DND-41 (cell line): Measurements from ENCODE around the gene C22orf31.

Source experiments
- EZH2 ChIP-seq: IDR thresholded peaks from 3 replicates; pipeline ENCODE4 v1.6.1; 2012; ENCODE audit warnings: borderline replicate concordance, low read depth, mild to moderate bottlenecking, moderate library complexity, low read length, inconsistent platforms; ENCODE audit not compliant: severe bottlenecking
- TF ChIP-seq, protein P1 (sequence below): IDR thresholded peaks from 2 replicates; pipeline ENCODE4 v1.5.1; 2012; ENCODE audit warnings: borderline replicate concordance, low read length, moderate library complexity, mild to moderate bottlenecking; ENCODE audit not compliant: poor library complexity, severe bottlenecking; ENCODE audit errors: extremely low read depth

DNA sequence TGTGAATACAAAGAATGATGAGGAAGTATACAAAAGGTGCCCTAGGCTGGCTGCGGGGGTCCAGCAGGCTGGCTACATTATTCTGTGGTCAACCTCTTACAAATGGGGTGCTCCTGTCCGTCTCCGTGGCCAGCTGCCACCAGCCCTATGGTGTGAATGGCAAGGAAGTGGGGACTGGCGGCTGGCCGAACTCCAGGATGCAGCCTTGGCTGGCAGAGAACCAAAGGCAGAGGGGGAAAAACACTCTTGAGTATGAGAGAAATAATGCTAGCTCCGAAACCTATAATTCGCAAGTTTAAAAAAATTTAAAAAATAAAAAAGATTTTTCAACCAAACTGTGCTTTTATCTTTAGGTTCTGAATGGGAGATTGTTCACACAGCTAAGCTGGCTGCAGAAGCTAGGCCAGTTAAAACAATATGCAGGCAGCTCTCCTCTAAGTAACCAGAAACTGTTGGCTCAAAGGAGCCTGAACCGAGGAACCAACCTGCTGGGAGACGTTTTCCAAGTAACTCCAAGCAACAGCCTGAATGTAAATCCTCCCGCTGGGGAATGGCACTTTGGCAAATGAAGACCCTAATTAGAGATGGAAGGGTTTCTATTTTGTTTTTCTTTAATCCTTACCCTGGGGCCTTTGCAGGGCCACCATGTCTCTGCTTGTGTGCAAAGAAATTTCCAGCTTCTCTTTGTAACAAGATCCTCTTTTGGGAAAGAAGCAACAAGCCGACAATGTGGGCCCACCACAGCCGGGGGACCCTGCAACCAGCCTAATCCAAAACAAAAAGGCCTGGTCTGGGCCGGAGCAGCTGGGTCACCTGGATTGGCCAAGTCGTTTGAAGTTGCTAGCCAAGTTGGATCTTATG lies 50.2 kb downstream of the C22orf31 start:
- TF ChIP-seq, protein P1, sequence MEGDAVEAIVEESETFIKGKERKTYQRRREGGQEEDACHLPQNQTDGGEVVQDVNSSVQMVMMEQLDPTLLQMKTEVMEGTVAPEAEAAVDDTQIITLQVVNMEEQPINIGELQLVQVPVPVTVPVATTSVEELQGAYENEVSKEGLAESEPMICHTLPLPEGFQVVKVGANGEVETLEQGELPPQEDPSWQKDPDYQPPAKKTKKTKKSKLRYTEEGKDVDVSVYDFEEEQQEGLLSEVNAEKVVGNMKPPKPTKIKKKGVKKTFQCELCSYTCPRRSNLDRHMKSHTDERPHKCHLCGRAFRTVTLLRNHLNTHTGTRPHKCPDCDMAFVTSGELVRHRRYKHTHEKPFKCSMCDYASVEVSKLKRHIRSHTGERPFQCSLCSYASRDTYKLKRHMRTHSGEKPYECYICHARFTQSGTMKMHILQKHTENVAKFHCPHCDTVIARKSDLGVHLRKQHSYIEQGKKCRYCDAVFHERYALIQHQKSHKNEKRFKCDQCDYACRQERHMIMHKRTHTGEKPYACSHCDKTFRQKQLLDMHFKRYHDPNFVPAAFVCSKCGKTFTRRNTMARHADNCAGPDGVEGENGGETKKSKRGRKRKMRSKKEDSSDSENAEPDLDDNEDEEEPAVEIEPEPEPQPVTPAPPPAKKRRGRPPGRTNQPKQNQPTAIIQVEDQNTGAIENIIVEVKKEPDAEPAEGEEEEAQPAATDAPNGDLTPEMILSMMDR, result no peak
- TF ChIP-seq EZH2, result no peak
